GM12875 (cell line): ENCODE results near the gene SEMA3A.

ENCODE experiments used
- H3K4me3 ChIP-seq: one replicate; pipeline ENCODE4 v1.5.1; 2011; ENCODE audit warnings: low read depth, low read length, control low read depth
- CTCF ChIP-seq: IDR thresholded peaks from 2 replicates; pipeline ENCODE4 v1.5.1; 2011; ENCODE audit warnings: low read depth, mild to moderate bottlenecking, control low read depth, inconsistent platforms, low read length, moderate library complexity, borderline replicate concordance; ENCODE audit not compliant: insufficient read depth

SEMA3A gene

GRCh38 chr7:84009782-84010181 lies 184.8 kb downstream of the SEMA3A start:
- H3K4me3 ChIP-seq = no peak overlapping the region
- no peak for TF ChIP-seq CTCF

DNA sequence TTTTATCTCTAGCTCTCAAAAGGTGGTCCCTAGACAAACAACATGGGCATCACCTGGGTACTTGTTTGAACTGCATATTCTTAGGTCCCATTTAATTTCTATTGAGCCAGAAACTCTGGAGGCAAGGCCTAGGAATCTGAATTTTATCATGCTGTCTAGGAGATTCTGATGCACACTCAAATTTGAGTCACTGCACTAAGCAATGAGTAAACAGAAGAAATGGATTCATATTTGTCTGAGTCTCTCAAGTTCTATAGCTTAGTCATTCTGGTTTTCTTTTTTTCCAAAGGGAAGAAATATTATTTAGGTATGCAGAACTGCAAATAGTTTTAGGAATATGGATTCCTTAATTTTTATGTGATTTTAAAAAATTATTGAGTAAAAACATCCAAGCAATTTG lies 185.5 kb downstream of the SEMA3A start:
- H3K4me3 ChIP-seq = no peak overlapping the region
- TF ChIP-seq CTCF = no peak

GRCh38 chr7:84003191-84003590 lies 191.4 kb downstream of the SEMA3A start:
- H3K4me3 ChIP-seq = no peak overlapping the region
- no peak for TF ChIP-seq CTCF

DNA sequence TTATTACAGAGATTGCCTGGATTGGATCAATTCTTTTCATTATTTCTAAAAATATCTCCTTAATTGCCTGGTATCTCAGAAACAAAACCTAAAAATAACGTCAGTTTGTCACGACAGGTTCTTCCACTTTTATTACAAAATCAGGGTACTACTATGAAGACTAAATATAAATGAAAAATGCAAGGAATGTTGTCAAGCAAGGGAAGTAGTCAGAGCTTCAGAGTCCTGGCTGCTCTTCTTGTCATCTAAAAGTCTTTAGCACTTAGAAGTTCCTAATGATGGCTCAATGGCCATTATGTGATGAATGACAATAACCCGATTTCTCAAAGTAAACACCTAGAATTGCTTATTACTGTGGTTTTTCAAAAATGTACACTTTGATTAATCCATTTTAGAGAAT lies 192.2 kb downstream of the SEMA3A start:
- TF ChIP-seq CTCF = no peak
- H3K4me3 ChIP-seq = no peak overlapping the region

DNA sequence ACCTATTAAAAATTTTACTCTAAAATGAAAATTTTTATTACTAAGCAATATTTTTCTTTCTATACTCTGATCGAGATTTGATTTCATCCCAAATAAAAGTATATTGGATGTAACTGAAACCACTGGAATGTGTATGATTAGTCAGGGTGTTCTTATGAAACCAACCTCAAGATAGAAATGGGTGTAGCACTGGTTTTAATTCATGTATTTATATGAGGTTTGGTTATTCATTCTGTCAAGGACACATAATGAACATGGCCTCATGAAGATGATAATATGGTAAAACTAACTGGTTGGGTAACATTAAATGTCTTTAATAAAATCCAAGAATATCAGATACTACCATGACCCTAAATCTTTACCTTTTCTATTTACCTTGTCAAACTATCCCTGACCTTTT lies 197.7 kb downstream of the SEMA3A start:
- H3K4me3 ChIP-seq = no peak overlapping the region
- TF ChIP-seq CTCF = no peak

DNA sequence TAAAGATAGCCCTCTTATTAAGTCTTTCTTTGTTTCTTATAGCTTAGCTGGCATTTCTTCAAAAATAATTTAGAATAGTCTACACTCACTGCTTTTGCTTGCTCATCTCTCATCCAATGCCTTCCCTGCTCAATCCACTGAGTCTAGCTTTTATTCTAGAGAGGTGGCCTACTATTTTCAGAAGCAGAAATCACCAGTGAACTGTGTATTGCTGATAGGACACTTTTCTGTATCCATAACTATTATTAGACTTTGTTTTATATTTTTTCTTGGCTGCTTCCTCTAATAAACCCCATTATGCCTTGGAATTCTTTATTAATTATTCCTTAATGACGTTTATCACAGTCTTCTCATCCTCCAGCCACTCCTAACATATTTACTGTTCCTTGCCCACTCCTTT lies 206.8 kb downstream of the SEMA3A start:
- no peak overlapping the region for H3K4me3 ChIP-seq
- no peak for TF ChIP-seq CTCF

DNA sequence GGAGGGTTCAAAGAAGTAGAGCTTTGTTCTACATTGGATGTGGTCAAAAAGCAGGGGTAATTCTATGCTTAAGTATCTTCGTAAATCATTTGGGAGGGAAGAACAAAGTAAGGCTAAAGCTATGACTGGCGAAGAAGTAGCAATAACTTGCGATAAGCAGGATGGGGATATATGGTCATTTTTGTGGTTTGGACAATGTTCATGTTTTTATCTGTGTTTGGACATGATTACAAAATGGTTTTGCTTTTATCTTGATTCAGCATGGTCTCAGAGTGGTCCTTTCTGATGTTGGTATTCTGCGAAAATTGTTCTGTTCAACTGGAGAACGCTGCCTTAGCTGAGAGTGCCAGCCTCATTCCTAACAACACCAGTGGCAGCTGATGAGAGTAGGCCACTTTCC lies 208.8 kb downstream of the SEMA3A start:
- no peak overlapping the region for H3K4me3 ChIP-seq
- TF ChIP-seq CTCF = no peak
